ENCODE results near the gene GYS2. TPM values are rescaled to one million over a fixed set of nuclear protein-coding genes. Genes with fewer than 3 reads are reported as not detected.
"Not testable (repeated sequence)": the region's sequence is repeated elsewhere in the genome, so short reads cannot be mapped to it uniquely, and the experiment has no call there.

Gene GYS2
- total RNA-seq, 4 donors from 2014 or later = not detected

DNA sequence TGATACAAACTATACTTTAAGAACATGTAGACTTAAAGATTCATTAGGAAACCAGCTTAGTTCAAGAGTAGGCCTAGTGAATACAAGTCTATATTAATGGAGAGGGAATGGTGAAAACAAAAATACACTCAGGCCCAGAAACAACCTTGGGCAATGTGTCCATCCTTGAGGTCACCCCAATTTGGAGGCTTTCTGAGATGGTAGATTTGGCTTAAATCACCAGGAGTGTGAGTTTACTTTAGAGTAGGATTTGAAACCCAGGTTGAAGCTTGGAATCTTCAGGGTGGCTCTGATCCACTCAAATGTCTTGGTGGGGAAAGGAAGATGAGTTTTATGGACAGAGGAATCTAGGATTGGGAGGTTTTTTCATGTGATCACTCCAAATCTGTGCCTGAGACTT lies 42.5 kb upstream of the GYS2 start:
- intact Hi-C loops (cut with DNase I; ENCODE audit: low total_unique reads) = no loop called here
- no peak for DNase-seq (ENCODE audit: low spot score in 2 of 2)
- TF ChIP-seq, protein P1, sequence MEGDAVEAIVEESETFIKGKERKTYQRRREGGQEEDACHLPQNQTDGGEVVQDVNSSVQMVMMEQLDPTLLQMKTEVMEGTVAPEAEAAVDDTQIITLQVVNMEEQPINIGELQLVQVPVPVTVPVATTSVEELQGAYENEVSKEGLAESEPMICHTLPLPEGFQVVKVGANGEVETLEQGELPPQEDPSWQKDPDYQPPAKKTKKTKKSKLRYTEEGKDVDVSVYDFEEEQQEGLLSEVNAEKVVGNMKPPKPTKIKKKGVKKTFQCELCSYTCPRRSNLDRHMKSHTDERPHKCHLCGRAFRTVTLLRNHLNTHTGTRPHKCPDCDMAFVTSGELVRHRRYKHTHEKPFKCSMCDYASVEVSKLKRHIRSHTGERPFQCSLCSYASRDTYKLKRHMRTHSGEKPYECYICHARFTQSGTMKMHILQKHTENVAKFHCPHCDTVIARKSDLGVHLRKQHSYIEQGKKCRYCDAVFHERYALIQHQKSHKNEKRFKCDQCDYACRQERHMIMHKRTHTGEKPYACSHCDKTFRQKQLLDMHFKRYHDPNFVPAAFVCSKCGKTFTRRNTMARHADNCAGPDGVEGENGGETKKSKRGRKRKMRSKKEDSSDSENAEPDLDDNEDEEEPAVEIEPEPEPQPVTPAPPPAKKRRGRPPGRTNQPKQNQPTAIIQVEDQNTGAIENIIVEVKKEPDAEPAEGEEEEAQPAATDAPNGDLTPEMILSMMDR (IDR thresholded peaks at IDR 0.05) = no peak
- no peak for TF ChIP-seq POLR2A (IDR thresholded peaks at IDR 0.05)
- no peak overlapping the region for H3K4me3 ChIP-seq (ENCODE audit: low read depth, poor library complexity, severe bottlenecking)

DNA sequence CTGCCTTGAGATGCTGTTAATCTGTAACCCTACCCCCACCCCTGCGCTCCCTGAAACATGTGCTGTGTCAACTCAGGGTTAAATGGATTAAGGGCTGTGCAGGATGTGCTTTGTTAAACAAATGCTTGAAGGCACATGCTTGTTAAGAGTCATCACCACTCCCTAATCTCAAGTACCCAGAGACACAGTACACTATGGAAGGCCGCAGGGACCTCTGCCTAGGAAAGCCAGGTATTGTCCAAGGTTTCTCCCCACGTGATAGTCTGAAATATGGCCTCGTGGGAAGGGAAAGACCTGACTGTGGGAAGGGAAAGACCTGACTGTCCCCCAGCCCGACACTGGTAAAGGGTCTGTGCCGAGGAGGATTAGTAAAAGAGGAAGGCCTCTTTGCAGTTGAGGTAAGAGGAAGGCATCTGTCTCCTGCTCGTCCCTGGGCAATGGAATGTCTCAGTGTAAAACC lies 40.4 kb upstream of the GYS2 start:
- WGBS, 2 donors = 67 to 71% methylated on average over 7 of the region's 7 CpGs
- H3K4me3 ChIP-seq (ENCODE audit: low read depth, poor library complexity, severe bottlenecking); intact Hi-C loops (cut with DNase I; ENCODE audit: low total_unique reads); DNase-seq (ENCODE audit: low spot score in 2 of 2): not testable (repeated sequence)

DNA sequence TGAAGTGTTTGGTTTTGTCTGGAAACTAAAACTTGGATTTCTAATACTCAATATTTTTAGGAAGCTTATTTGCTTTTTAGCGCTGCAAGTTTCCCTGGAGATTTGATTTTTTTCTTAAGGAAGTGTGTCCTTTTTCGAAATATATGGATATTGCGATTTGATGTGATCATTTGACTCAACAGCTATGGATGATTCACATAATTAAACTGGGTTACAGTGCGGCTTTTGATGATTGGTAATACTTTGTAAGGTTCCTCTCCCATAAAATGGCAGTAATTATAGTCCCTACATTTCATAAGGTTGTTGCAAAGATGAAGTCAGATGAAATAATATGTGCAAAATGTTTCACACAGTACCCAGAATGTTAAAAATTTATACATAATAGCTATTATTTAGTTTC lies 39.9 kb upstream of the GYS2 start:
- 88 to 90% methylated on average over 4 of the region's 4 CpGs for WGBS, 2 donors
- H3K4me3 ChIP-seq (ENCODE audit: low read depth, poor library complexity, severe bottlenecking) = no peak overlapping the region
- intact Hi-C loops (cut with DNase I; ENCODE audit: low total_unique reads) = no loop called here
- DNase-seq (ENCODE audit: low spot score in 2 of 2) = no peak
- TF ChIP-seq, protein P1 (IDR thresholded peaks at IDR 0.05) = no peak

DNA sequence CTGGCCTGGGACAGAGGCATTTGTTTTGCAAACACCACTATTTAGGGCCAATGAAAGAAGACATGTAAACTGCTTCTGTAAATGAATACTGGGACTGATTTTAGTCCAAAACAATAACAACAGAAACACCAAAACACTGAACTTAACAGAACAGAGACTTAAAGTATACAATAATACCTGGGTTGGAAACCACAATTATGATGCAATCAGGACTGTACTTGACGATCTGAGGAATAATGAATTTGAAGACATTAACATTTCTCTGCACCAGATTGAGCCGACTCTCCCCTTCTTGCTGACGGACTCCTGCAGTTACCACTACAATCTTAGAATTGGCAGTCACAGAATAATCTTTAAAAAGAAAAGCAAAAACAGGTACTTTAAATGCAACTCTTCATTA lies 39.1 kb upstream of the GYS2 start:
- no peak overlapping the region for H3K4me3 ChIP-seq (ENCODE audit: low read depth, poor library complexity, severe bottlenecking)
- intact Hi-C loops (cut with DNase I; ENCODE audit: low total_unique reads) = no loop called here
- 79 to 86% methylated on average over 3 of the region's 3 CpGs for WGBS, 2 donors
- no peak for TF ChIP-seq POLR2A (IDR thresholded peaks at IDR 0.05)
- TF ChIP-seq, protein P1 (IDR thresholded peaks at IDR 0.05) = no peak
- no peak for DNase-seq (ENCODE audit: low spot score in 2 of 2)

DNA sequence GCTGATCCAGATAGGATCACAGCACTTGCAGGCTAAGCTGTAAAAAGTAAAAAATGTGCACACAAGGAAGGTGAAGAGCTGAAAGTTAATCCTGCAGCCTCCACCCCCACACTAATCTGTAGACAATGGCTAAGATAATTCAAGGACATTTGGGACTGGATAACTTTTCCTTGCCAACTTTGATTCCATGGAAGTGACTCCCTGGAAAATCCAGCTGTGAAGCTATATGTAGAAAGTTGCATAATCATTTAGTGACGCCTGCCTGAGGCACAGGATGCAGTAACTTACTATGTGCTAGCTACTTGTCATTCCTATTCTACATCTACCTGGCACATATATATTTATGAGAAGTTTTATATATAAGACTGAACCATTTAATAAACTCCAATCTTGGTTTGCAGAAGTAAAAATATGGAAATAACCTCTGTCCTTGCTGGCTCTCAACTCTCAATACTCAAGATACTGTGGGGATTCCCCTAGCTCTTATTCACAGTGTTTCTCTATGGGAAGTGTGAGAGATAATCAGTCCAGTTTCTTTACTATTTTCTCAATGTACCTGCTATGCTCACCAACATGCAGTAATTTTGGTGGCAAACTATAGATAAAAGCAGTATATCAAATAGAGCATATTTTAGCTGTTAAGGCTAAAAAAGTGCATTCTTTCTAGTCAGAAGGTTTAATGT lies 38.2 kb upstream of the GYS2 start:
- DNase-seq (ENCODE audit: low spot score in 2 of 2) = no peak
- TF ChIP-seq, protein P1 (IDR thresholded peaks at IDR 0.05) = no peak
- no peak for TF ChIP-seq POLR2A (IDR thresholded peaks at IDR 0.05)
- no peak overlapping the region for H3K4me3 ChIP-seq (ENCODE audit: low read depth, poor library complexity, severe bottlenecking)
- intact Hi-C loops (cut with DNase I; ENCODE audit: low total_unique reads) = no loop called here
- WGBS, 2 donors = 28 to 46% methylated on average over 1 of the region's 1 CpG

DNA sequence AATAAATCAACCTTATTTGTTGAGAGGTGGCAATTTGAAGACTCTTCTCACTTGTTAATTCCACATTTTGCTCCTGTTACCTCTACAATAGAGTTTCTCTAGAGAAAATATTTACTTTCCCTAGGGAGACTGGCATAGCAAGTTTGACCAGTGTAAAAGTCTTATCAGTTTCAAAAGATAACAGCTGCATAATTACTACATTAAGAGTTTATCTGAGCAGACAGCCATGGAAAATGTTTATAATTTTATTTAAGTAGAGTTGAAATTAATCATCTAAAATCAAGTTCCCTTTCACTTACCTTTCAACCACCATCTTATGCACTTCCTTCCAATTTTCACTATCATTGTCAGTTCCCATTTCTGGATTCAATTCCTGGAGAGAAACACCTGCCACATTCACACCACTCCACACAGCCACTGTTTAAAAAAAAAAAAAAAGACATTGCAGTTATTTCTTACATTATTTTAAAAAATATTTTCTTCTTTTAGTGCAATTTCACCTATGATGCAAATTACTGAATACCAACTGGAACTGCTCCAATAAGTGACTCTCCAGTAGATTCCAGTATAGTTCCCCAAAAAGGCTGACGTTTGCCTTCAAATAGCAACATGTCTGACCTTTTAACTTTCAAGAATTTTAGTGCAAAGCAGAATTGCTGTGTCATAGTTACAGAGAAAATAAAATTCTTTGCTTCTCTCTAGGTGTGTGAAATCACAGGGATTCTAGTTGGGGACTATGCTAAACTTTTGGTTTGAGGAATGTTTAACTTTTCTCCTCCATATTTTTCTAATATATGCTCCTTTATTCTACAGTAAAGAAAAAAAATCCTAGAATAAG lies 33.6 kb upstream of the GYS2 start:
- H3K4me3 ChIP-seq (ENCODE audit: low read depth, poor library complexity, severe bottlenecking) = no peak overlapping the region
- TF ChIP-seq POLR2A (IDR thresholded peaks at IDR 0.05) = no peak
- TF ChIP-seq, protein P1 (IDR thresholded peaks at IDR 0.05) = no peak
- intact Hi-C loops (cut with DNase I; ENCODE audit: low total_unique reads) = no loop called here
- no peak for DNase-seq (ENCODE audit: low spot score in 2 of 2)
- WGBS, 2 donors = 74 to 79% methylated on average over 1 of the region's 1 CpG

Data from lower leg skin (tissue), 4 donors.